ENCODE data around the gene PLEKHJ1. TPM values are rescaled to one million over a fixed set of nuclear protein-coding genes. Genes with fewer than 3 reads are reported as not detected.

Gene PLEKHJ1
- total RNA-seq, 2 donors from 2014 or later: 26.3 to 46.2 TPM

- DNase-seq (ENCODE audit: low spot score): no peak
- peaks cover 54% of the 10 kb centered on the region for H3K36me3 ChIP-seq
- H3K27ac ChIP-seq: no peak overlapping the region
- no peak for TF ChIP-seq CTCF (IDR thresholded peaks at IDR 0.05)
- no peak overlapping the region for H3K4me3 ChIP-seq
- ATAC-seq (ENCODE audit: insufficient number of reproducible peaks, low FRiP score, low read depth): no peak
- H3K27me3 ChIP-seq (replicated peaks; ENCODE audit: insufficient read depth): no peaks in the 10 kb centered on the region
- H3K9me3 ChIP-seq: no peaks in the 10 kb centered on the region
- peaks cover 30 to 46% of the 10 kb centered on the region in 2 donors for H3K4me1 ChIP-seq (ENCODE audit: control insufficient read depth in 1 of 2, low read depth in 2 of 2)
These were observed 7.9 kb upstream of the PLEKHJ1 start for GRCh38 chr19:2244125-2244411.

- DNase-seq (ENCODE audit: low spot score) (no peak), ATAC-seq (ENCODE audit: insufficient number of reproducible peaks, low FRiP score, low read depth) (no peak)
- peaks cover 53% of the 10 kb centered on the region for H3K36me3 ChIP-seq
- no peak for TF ChIP-seq CTCF (IDR thresholded peaks at IDR 0.05)
- H3K4me3 ChIP-seq: no peak overlapping the region
- H3K4me1 ChIP-seq (ENCODE audit: control insufficient read depth in 1 of 2, low read depth in 2 of 2): peaks cover 36 to 51% of the 10 kb centered on the region in 2 donors
- H3K27me3 ChIP-seq (replicated peaks; ENCODE audit: insufficient read depth): no peaks in the 10 kb centered on the region
- no peak overlapping the region for H3K27ac ChIP-seq
- no peaks in the 10 kb centered on the region for H3K9me3 ChIP-seq
These were observed 7.4 kb upstream of the PLEKHJ1 start for GRCh38 chr19:2243274-2244124.

GRCh38 chr19:2242816-2243215 is 6.7 kb upstream of the PLEKHJ1 start:
- Histone ChIP-seq H3K9me3 (no peaks in the 10 kb centered on the region), H3K27me3 (replicated peaks; ENCODE audit: insufficient read depth) (no peaks in the 10 kb centered on the region), H3K4me1 (ENCODE audit: control insufficient read depth in 1 of 2, low read depth in 2 of 2) (peaks cover 42 to 58% of the 10 kb centered on the region in 2 donors), H3K4me3 (no peak overlapping the region), H3K36me3 (peaks cover 46% of the 10 kb centered on the region), H3K27ac (no peak overlapping the region)
- no peak for TF ChIP-seq CTCF (IDR thresholded peaks at IDR 0.05)
- DNase-seq (ENCODE audit: low spot score): no peak
- ATAC-seq (ENCODE audit: insufficient number of reproducible peaks, low FRiP score, low read depth): no peak

GRCh38 chr19:2242092-2242537 is 6.0 kb upstream of the PLEKHJ1 start:
- no peak for DNase-seq (ENCODE audit: low spot score)
- ATAC-seq (ENCODE audit: insufficient number of reproducible peaks, low FRiP score, low read depth): no peak
- no peak for TF ChIP-seq CTCF (IDR thresholded peaks at IDR 0.05)
- Histone ChIP-seq H3K4me1 (ENCODE audit: control insufficient read depth in 1 of 2, low read depth in 2 of 2) (peaks cover 49 to 65% of the 10 kb centered on the region in 2 donors), H3K27me3 (replicated peaks; ENCODE audit: insufficient read depth) (no peaks in the 10 kb centered on the region), H3K9me3 (no peaks in the 10 kb centered on the region), H3K36me3 (peaks cover 39% of the 10 kb centered on the region), H3K4me3 (no peak overlapping the region), H3K27ac (peak overlapping the region in 1 of 2 donors; percentile 81)

GRCh38 chr19:2240881-2241760 is 5.0 kb upstream of the PLEKHJ1 start:
- TF ChIP-seq CTCF (IDR thresholded peaks at IDR 0.05): no peak
- Histone ChIP-seq H3K27me3 (replicated peaks; ENCODE audit: insufficient read depth) (no peaks in the 10 kb centered on the region), H3K9me3 (no peaks in the 10 kb centered on the region), H3K4me3 (peak overlapping the region; percentile 74), H3K4me1 (ENCODE audit: control insufficient read depth in 1 of 2, low read depth in 2 of 2) (peaks cover 49 to 67% of the 10 kb centered on the region in 2 donors), H3K27ac (peak overlapping the region; percentile 81 to 82), H3K36me3 (peaks cover 29% of the 10 kb centered on the region)
- DNase-seq (ENCODE audit: low spot score) (no peak), ATAC-seq (ENCODE audit: insufficient number of reproducible peaks, low FRiP score, low read depth) (no peak)
